NT2/D1 (cell line): ENCODE results near the gene UTRN.

Experiments
- YY1 ChIP-seq: IDR thresholded peaks from 2 replicates; pipeline ENCODE4 v1.6.1; 2011; ENCODE audit not compliant: insufficient read length, insufficient read depth
- ZNF274 ChIP-seq: IDR thresholded peaks from 2 replicates; pipeline ENCODE4 v1.6.1; 2011; ENCODE audit warnings: mild to moderate bottlenecking, low read depth, low read length

DNA sequence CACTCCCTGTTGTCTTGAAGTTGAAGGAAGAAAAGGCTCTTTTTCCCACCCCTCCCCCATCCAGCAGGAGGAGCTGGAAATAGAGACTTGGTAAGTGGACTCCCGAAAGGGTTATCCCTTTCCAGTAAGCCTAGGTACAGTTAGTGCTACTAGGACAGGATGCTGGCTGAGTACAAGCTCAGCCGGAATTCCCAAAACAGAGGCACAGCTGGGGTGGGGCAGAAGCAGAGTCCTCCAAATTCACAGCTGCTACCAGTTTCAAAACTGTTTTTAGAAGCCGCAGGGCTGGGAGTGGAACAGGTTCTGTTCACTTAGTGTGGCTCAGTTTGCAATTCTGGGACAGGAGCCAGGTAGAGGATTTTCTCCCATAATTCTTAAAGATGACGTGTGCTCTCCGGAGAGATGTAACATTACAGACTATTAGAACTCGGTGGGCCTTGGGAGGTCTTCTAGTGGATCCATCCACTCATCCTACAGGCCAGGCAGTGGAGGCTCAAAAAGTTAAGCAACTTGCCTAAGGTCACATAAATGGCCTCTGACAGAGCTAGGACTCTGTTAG lies 19.0 kb upstream of the UTRN start:
- TF ChIP-seq ZNF274: no peak
- no peak for TF ChIP-seq YY1
